ENCODE results near the gene IFITM1.
"Not testable (repeated sequence)": the region's sequence is repeated elsewhere in the genome, so short reads cannot be mapped to it uniquely, and the experiment has no call there.

The IFITM1 gene

DNA sequence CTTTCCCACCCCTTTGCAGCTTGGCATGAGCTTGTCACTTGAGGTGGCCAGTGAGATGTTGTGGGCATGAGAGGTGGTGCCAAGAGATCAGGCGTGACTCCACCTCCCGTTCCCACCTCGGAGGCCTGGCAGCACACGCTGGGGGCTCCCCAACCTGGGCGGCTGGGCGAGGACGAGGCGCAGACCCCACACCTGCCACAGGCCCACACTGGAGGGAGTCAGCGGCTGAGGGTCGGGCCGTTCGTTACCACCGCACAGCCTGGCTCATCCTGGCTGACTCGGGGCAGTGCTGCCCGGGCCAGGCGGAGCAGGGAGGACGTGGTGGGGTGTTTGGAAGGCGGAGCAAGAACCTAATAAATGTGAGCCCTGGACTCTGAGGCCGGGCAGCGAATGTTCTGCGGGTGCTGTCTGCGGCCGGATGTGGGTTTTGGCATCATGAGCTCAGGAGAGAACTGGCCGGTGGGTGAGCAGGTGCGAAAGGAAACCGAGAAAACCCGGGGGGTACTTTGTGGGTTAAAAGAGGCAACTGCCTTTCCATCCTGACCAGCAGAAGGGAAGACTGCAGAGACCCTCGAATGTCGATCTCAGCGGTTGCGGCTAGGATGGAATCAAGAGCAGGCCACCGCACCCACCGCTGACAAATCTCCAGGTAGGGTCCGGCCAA is 17.0 kb downstream of the IFITM1 start:
- Histone ChIP-seq H3K79me1 (ENCODE audit: low read length) (no peaks in the 10 kb centered on the region), H3K36me3 (ENCODE audit: control insufficient read depth, insufficient read depth, low read length) (no peaks in the 10 kb centered on the region)

DNA sequence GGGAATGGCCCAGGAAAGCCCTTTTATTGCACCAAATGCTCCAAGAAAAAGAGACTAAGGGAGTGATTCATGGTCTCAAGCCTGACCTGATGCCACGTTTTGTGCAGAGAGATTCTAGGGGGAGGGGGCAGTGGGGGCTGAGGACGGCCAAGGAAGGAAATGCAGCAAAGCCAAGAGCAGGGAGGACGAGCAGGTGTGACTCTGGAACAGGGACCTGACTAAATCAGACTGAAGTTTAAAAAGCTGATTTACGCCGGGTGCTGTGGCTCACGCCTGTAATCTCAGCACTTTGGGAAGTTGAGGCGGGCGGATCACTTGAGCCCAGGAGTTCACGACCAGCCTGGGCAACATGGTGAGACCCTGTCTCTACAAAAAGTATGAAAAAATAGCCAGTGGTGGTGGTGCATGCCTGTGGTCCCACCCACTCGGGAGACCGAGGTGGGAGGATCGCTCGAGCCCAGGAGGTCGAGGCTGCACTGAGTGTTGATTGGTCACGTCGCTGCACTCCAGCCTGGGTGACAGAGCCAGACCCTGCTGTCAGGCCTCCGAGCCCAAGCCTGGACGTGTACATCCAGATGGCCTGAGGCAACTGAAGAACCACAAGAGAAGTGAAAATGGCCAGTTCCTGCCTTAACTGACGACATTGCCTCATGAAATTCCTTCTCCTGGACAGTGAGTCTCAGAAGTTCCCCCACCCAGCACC is 17.7 kb downstream of the IFITM1 start:
- Histone ChIP-seq H3K79me1 (ENCODE audit: low read length) (no peaks in the 10 kb centered on the region), H2AK5ac (ENCODE audit: low read length) (no peak overlapping the region), H2BK5ac (ENCODE audit: low read length) (no peak overlapping the region), H3K4me3 (ENCODE audit: low read length) (no peak overlapping the region), H3K9ac (ENCODE audit: low read length) (no peak overlapping the region), H3K36me3 (ENCODE audit: control insufficient read depth, insufficient read depth, low read length) (no peaks in the 10 kb centered on the region), H3K27me3 (ENCODE audit: insufficient read depth, low read length, poor library complexity) (no peaks in the 10 kb centered on the region), H3K23ac (ENCODE audit: low read length) (no peak overlapping the region), H3K27ac (ENCODE audit: low read depth, low read length) (no peak overlapping the region), H3K4ac (ENCODE audit: low read depth, low read length) (no peak overlapping the region), H3K4me2 (ENCODE audit: low read length) (no peak overlapping the region), H4K5ac (ENCODE audit: low read length) (no peak overlapping the region), H3K56ac (ENCODE audit: low read length) (peak overlapping the region; percentile 26), H3K79me2 (ENCODE audit: control insufficient read depth, insufficient read depth, low read length) (no peaks in the 10 kb centered on the region), H2BK15ac (replicated peaks; ENCODE audit: low read depth) (no peak overlapping the region), H2BK120ac (ENCODE audit: low read depth, low read length) (no peak overlapping the region), H4K8ac (ENCODE audit: low read depth, low read length) (no peak overlapping the region), H3K4me1 (ENCODE audit: control insufficient read depth, low read depth, low read length) (peaks cover 7% of the 10 kb centered on the region), H3K18ac (ENCODE audit: low read length) (no peak overlapping the region)
- no CpG with 5 or more reads among the region's 19 CpGs for WGBS (ENCODE audit: extremely low coverage, insufficient coverage, low lambda C conversion rate)
- DNase-seq = no peak

More for the DNA sequence above, 17.0 kb downstream of the IFITM1 start:
- Histone ChIP-seq H3K4me1 (ENCODE audit: control insufficient read depth, low read depth, low read length) (peaks cover 9% of the 10 kb centered on the region), H2BK15ac (replicated peaks; ENCODE audit: low read depth) (no peak overlapping the region), H4K5ac (ENCODE audit: low read length) (no peak overlapping the region), H2BK120ac (ENCODE audit: low read depth, low read length) (no peak overlapping the region), H3K79me2 (ENCODE audit: control insufficient read depth, insufficient read depth, low read length) (no peaks in the 10 kb centered on the region), H3K56ac (ENCODE audit: low read length) (peak overlapping the region; percentile 17), H3K4ac (ENCODE audit: low read depth, low read length) (no peak overlapping the region), H4K8ac (ENCODE audit: low read depth, low read length) (no peak overlapping the region), H3K18ac (ENCODE audit: low read length) (no peak overlapping the region), H3K23ac (ENCODE audit: low read length) (no peak overlapping the region), H2AK5ac (ENCODE audit: low read length) (peak overlapping the region; percentile 7), H3K4me2 (ENCODE audit: low read length) (no peak overlapping the region), H3K27me3 (ENCODE audit: insufficient read depth, low read length, poor library complexity) (no peaks in the 10 kb centered on the region), H3K9ac (ENCODE audit: low read length) (no peak overlapping the region), H3K4me3 (ENCODE audit: low read length) (no peak overlapping the region), H2BK5ac (ENCODE audit: low read length) (no peak overlapping the region), H3K27ac (ENCODE audit: low read depth, low read length) (no peak overlapping the region)
- no peak for DNase-seq
- WGBS (ENCODE audit: extremely low coverage, insufficient coverage, low lambda C conversion rate) = no CpG with 5 or more reads among the region's 34 CpGs

DNA sequence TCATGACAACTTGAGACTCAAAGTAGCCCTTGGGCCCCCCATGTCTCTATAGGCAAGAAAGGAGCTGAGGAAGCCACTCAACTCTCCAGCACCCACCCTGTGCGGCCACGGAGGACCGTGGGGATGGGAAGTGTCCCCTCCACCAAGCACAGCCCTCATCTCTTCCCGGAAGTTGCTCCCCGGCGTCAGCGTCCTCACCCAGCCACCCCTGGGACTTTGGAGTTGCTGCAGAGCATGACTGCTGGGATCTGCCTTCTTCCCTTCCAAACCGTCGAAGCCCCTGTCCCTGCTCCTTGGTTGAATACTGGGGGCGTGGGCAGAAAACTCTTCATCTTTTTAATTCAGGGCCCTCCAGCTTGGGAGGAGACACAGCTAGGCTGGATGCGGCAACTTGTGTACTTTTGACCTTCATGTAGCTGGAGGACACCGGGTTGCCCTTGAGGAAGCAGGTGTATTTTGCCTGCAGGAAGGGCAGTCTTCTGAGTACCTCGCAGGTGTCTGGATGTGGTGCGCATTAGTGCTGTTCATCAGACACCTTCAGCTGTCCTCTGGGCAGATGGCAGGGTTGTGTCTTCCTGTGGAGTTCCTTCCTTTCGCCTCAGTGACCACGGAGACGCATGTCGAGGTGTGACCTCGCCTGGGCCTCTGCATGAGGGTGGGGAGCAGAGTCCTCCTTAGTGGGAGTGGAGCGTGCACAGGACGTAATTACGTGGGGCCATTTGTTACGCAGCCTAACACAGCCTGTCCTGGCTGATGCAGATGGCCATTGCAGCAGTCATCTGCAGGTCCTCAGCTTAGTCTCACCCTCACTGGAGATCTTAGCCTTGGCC is 19.0 kb downstream of the IFITM1 start:
- Histone ChIP-seq H3K9ac (ENCODE audit: low read length) (no peak overlapping the region), H4K8ac (ENCODE audit: low read depth, low read length) (no peak overlapping the region), H3K4ac (ENCODE audit: low read depth, low read length) (peak overlapping the region; percentile 38), H3K4me3 (ENCODE audit: low read length) (peak overlapping the region; percentile 9), H3K79me2 (ENCODE audit: control insufficient read depth, insufficient read depth, low read length) (no peaks in the 10 kb centered on the region), H2BK5ac (ENCODE audit: low read length) (peak overlapping the region; percentile 24), H3K23ac (ENCODE audit: low read length) (no peak overlapping the region), H3K27ac (ENCODE audit: low read depth, low read length) (peak overlapping the region; percentile 37), H2BK15ac (replicated peaks; ENCODE audit: low read depth) (no peak overlapping the region), H2AK5ac (ENCODE audit: low read length) (peak overlapping the region; percentile 84), H3K27me3 (ENCODE audit: insufficient read depth, low read length, poor library complexity) (no peaks in the 10 kb centered on the region), H3K79me1 (ENCODE audit: low read length) (no peaks in the 10 kb centered on the region), H4K5ac (ENCODE audit: low read length) (no peak overlapping the region), H3K56ac (ENCODE audit: low read length) (no peak overlapping the region), H3K4me2 (ENCODE audit: low read length) (no peak overlapping the region), H2BK120ac (ENCODE audit: low read depth, low read length) (peak overlapping the region; percentile 17), H3K36me3 (ENCODE audit: control insufficient read depth, insufficient read depth, low read length) (no peaks in the 10 kb centered on the region), H3K18ac (ENCODE audit: low read length) (no peak overlapping the region), H3K4me1 (ENCODE audit: control insufficient read depth, low read depth, low read length) (peaks cover 7% of the 10 kb centered on the region)
- no CpG with 5 or more reads among the region's 23 CpGs for WGBS (ENCODE audit: extremely low coverage, insufficient coverage, low lambda C conversion rate)
- no peak for DNase-seq

DNA sequence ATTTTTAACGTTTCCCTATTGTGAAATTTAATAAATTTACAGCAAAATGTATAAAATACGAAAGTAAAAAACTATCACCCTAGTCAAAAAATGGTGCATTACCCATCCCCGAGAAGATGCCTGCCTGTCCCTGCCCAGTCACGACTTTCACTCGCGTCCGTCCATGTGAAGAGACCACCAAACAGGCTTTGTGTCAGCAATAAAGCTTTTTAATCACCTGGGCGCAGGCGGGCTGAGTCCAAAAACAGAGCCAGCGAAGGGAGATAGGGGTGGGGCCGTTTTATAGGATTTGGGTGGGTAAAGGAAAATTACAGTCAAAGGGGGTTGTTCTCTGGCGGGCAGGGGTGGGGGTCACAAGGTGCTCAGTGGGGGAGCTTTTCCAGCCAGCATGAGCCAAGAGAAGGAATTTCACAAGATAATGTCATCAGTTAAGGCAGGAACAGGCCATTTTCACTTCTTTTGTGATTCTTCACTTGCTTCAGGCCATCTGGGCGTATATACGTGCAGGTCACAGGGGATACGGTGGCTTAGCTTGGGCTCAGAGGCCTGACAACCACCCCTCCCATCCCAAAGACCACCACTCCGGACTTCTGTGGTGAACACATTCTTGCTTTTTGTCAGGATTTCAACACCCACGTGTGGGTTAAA is 19.9 kb downstream of the IFITM1 start:
- not testable (repeated sequence) for H3K4me1 ChIP-seq (ENCODE audit: control insufficient read depth, low read depth, low read length); H2BK15ac ChIP-seq (replicated peaks; ENCODE audit: low read depth); H3K79me2 ChIP-seq (ENCODE audit: control insufficient read depth, insufficient read depth, low read length); H3K79me1 ChIP-seq (ENCODE audit: low read length); H4K8ac ChIP-seq (ENCODE audit: low read depth, low read length); H3K27me3 ChIP-seq (ENCODE audit: insufficient read depth, low read length, poor library complexity); H3K4me3 ChIP-seq (ENCODE audit: low read length); H3K36me3 ChIP-seq (ENCODE audit: control insufficient read depth, insufficient read depth, low read length)
- Histone ChIP-seq H4K5ac (ENCODE audit: low read length) (peak overlapping the region; percentile 84), H3K4me2 (ENCODE audit: low read length) (peak overlapping the region; percentile 53), H2BK5ac (ENCODE audit: low read length) (peak overlapping the region; percentile 99), H2AK5ac (ENCODE audit: low read length) (peak overlapping the region; percentile 84), H3K4ac (ENCODE audit: low read depth, low read length) (peak overlapping the region; percentile 89), H2BK120ac (ENCODE audit: low read depth, low read length) (peak overlapping the region; percentile 97), H3K27ac (ENCODE audit: low read depth, low read length) (peak overlapping the region; percentile 97), H3K9ac (ENCODE audit: low read length) (peak overlapping the region; percentile 70), H3K18ac (ENCODE audit: low read length) (peak overlapping the region; percentile 65), H3K23ac (ENCODE audit: low read length) (peak overlapping the region; percentile 15), H3K56ac (ENCODE audit: low read length) (peak overlapping the region; percentile 87)
- peak; percentile 94 for DNase-seq
- WGBS (ENCODE audit: extremely low coverage, insufficient coverage, low lambda C conversion rate) = no CpG with 5 or more reads among the region's 17 CpGs

DNA sequence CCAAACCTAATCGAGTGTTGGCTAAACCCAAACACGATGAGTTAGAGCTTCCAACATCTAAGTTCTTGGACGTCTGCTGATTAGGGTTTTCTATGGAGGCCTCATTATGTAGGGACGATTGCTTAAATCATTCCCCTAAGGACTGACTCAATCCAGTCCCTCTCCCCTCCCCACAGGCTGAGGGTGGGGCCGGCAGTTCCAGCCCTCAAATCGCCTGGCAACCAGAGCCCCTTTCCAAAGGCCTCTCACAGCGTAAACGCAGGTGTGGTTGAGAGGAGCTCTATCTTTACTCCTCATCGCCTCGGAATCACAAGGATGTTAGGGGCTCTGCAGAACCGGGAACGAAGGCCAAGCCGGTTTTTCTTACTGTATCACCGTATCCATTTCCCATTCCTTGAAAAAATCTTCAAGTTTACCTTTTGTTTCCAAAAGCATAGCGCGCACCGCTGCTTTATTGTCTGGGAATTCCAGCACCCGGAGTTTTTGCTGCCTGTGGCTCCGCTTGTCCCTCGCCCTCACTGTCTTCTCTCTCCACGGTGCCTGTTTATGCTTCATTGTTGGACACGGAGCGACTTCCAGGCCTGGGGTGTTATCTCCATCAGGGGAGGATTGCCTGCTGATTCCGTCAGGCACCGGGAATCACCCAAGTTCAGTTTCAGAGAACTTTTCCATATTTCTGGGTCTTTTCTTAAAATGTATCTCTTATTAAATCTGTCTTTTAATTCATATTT is 20.6 kb downstream of the IFITM1 start:
- peak overlapping the region; percentile 89 for H3K4ac ChIP-seq (ENCODE audit: low read depth, low read length)
- H3K27ac ChIP-seq (ENCODE audit: low read depth, low read length) = peak overlapping the region; percentile 97
- no peak overlapping the region for H2BK15ac ChIP-seq (replicated peaks; ENCODE audit: low read depth)
- H2BK120ac ChIP-seq (ENCODE audit: low read depth, low read length) = peak overlapping the region; percentile 97
- peak; percentile 98 for DNase-seq
- H3K4me2 ChIP-seq (ENCODE audit: low read length) = peak overlapping the region; percentile 53
- WGBS (ENCODE audit: extremely low coverage, insufficient coverage, low lambda C conversion rate) = no CpG with 5 or more reads among the region's 25 CpGs
- peak overlapping the region; percentile 15 for H3K23ac ChIP-seq (ENCODE audit: low read length)
- H2BK5ac ChIP-seq (ENCODE audit: low read length) = peak overlapping the region; percentile 99
- peak overlapping the region; percentile 78 for H3K18ac ChIP-seq (ENCODE audit: low read length)
- no peaks in the 10 kb centered on the region for H3K79me2 ChIP-seq (ENCODE audit: control insufficient read depth, insufficient read depth, low read length)
- no peaks in the 10 kb centered on the region for H3K36me3 ChIP-seq (ENCODE audit: control insufficient read depth, insufficient read depth, low read length)
- H4K8ac ChIP-seq (ENCODE audit: low read depth, low read length) = no peak overlapping the region
- peak overlapping the region; percentile 84 for H2AK5ac ChIP-seq (ENCODE audit: low read length)
- peak overlapping the region; percentile 87 for H3K56ac ChIP-seq (ENCODE audit: low read length)
- H3K4me3 ChIP-seq (ENCODE audit: low read length) = no peak overlapping the region
- no peaks in the 10 kb centered on the region for H3K79me1 ChIP-seq (ENCODE audit: low read length)
- H3K9ac ChIP-seq (ENCODE audit: low read length) = peak overlapping the region; percentile 70
- H4K5ac ChIP-seq (ENCODE audit: low read length) = peak overlapping the region; percentile 84
- H3K4me1 ChIP-seq (ENCODE audit: control insufficient read depth, low read depth, low read length) = peaks cover 7% of the 10 kb centered on the region
- no peaks in the 10 kb centered on the region for H3K27me3 ChIP-seq (ENCODE audit: insufficient read depth, low read length, poor library complexity)
